Liver (tissue), 9 donors: ENCODE results near the gene LILRB2. TPM values are rescaled to one million over a fixed set of nuclear protein-coding genes. Genes with fewer than 3 reads are reported as not detected.
"Not testable (repeated sequence)": the region's sequence is repeated elsewhere in the genome, so short reads cannot be mapped to it uniquely, and the experiment has no call there.

Experiments used
- DNase-seq: peaks from one replicate; pipeline ENCODE4 v3.0.0-alpha.2; 2017; ENCODE audit warnings: low spot score
- H3K27ac ChIP-seq, 2 donors: one replicate each; pipeline ENCODE4 v1.7.0; 2013; ENCODE audit warnings: inconsistent platforms in 2 of 2, low read length in 2 of 2, control low read depth in 1 of 2, low read depth in 1 of 2, mild to moderate bottlenecking in 1 of 2
- H3K27me3 ChIP-seq, 4 donors: one replicate each; pipeline versions ENCODE4 v1.6.1 to v1.7.0; 2013; ENCODE audit warnings: low read length in 3 of 4, inconsistent platforms in 1 of 4, mild to moderate bottlenecking in 1 of 4, moderate library complexity in 1 of 4; ENCODE audit not compliant: control insufficient read depth in 4 of 4, insufficient read depth in 4 of 4
- H3K36me3 ChIP-seq, 4 donors: one replicate each; pipeline versions ENCODE4 v1.6.1 to v1.7.0; 2013; ENCODE audit warnings: low read length in 3 of 4, mild to moderate bottlenecking in 3 of 4, low read depth in 1 of 4, moderate library complexity in 1 of 4; ENCODE audit not compliant: control insufficient read depth in 4 of 4, insufficient read depth in 3 of 4
- H3K4me1 ChIP-seq, 4 donors: one replicate each; pipeline versions ENCODE4 v1.6.1 to v1.7.0; 2013; ENCODE audit warnings: low read length in 3 of 4, mild to moderate bottlenecking in 3 of 4, moderate library complexity in 1 of 4; ENCODE audit not compliant: control insufficient read depth in 4 of 4, insufficient read depth in 4 of 4
- H3K4me3 ChIP-seq, 3 donors: one replicate each; pipeline versions ENCODE4 v1.6.1 to v1.7.0; 2013; ENCODE audit warnings: low read length in 3 of 3, control low read depth in 1 of 3, low read depth in 1 of 3, mild to moderate bottlenecking in 1 of 3
- H3K9ac ChIP-seq, 2 donors: one replicate each; pipeline ENCODE4 v1.7.0; 2013; ENCODE audit warnings: low read length in 2 of 2, mild to moderate bottlenecking in 2 of 2, moderate library complexity in 2 of 2, control low read depth in 1 of 2, low read depth in 1 of 2
- H3K9me3 ChIP-seq, 4 donors: one replicate each; pipeline versions ENCODE4 v1.6.1 to v1.7.0; 2013; ENCODE audit warnings: low read length in 3 of 4; ENCODE audit not compliant: control insufficient read depth in 4 of 4
- ATF3 ChIP-seq: IDR thresholded peaks from 2 replicates; pipeline ENCODE4 v1.6.1; 2016; ENCODE audit warnings: antibody characterized with exemption
- EGR1 ChIP-seq, 2 donors: IDR thresholded peaks; 2 replicates each; pipeline ENCODE4 v1.6.1; 2016 to 2018; ENCODE audit warnings: antibody characterized with exemption in 2 of 2, low read depth in 2 of 2
- FOXA2 ChIP-seq: IDR thresholded peaks from 2 replicates; pipeline ENCODE4 v1.6.1; 2016; ENCODE audit warnings: antibody characterized with exemption
- GABPA ChIP-seq, 2 donors: IDR thresholded peaks in 1 of 2; conservative IDR thresholded peaks in 1 of 2; 2 replicates each; pipeline ENCODE4 v1.6.1; 2016; ENCODE audit warnings: antibody characterized with exemption in 2 of 2, mild to moderate bottlenecking in 1 of 2, moderate library complexity in 1 of 2
- JUND ChIP-seq, 2 donors: IDR thresholded peaks; 2 replicates each; pipeline ENCODE4 v1.6.1; 2016; ENCODE audit warnings: antibody characterized with exemption in 2 of 2
- TAF1 ChIP-seq: conservative IDR thresholded peaks from 2 replicates; pipeline ENCODE4 v1.6.1; 2016; ENCODE audit warnings: antibody characterized with exemption, mild to moderate bottlenecking
- YY1 ChIP-seq: IDR thresholded peaks from 2 replicates; pipeline ENCODE4 v1.6.1; 2016; ENCODE audit warnings: antibody characterized with exemption, mild to moderate bottlenecking
- WGBS: extraction: QIAGEN DNeasy Blood & Tissue Kit; methylation state at CpG from one replicate; pipeline ENCODE4 v1.1.7; 2013; 5-methylcytosine and 5-hydroxymethylcytosine counted together
- polyA plus RNA-seq, 2 donors: library from polyadenylated mRNA; stranded (reverse) in 1 of 2; unstranded in 1 of 2; fragments of 200-250 nt in 1 of 2; fragments of >200 nt in 1 of 2; fragmentation: Nextera tagmentation in 1 of 2; extraction: Ambion mirVana in 1 of 2; gene quantifications; one replicate each; pipeline versions ENCODE4 v1.2.1 to v1.2.3, GENCODE V29; 2013 to 2015
- total RNA-seq, 2 donors: library from RNA; depleted of rRNA; stranded (reverse); fragments of >200 nt; gene quantifications; one replicate each; pipeline ENCODE4 v1.2.3, GENCODE V29; 2014
- TF ChIP-seq, protein P1 (sequence below): IDR thresholded peaks from 2 replicates; pipeline ENCODE4 v1.6.1; 2016; ENCODE audit warnings: antibody characterized with exemption
- donor health status: healthy.
- donor health status: healthy.
- donor health status: healthy.
- donor health status: healthy.
- donor health status: healthy.

LILRB2 gene
- total and polyA plus RNA-seq, 4 donors: 2.2 to 6.1 (median 5.2) TPM

- H3K9me3 ChIP-seq, H3K4me3 ChIP-seq, H3K4me1 ChIP-seq, H3K27ac ChIP-seq, H3K27me3 ChIP-seq, H3K36me3 ChIP-seq, DNase-seq, H3K9ac ChIP-seq: not testable (repeated sequence)
- WGBS: 66% methylated on average over 11 of the region's 12 CpGs
Observed at GRCh38 chr19:54285427-54286056, 4.6 kb upstream of the LILRB2 start.

DNA sequence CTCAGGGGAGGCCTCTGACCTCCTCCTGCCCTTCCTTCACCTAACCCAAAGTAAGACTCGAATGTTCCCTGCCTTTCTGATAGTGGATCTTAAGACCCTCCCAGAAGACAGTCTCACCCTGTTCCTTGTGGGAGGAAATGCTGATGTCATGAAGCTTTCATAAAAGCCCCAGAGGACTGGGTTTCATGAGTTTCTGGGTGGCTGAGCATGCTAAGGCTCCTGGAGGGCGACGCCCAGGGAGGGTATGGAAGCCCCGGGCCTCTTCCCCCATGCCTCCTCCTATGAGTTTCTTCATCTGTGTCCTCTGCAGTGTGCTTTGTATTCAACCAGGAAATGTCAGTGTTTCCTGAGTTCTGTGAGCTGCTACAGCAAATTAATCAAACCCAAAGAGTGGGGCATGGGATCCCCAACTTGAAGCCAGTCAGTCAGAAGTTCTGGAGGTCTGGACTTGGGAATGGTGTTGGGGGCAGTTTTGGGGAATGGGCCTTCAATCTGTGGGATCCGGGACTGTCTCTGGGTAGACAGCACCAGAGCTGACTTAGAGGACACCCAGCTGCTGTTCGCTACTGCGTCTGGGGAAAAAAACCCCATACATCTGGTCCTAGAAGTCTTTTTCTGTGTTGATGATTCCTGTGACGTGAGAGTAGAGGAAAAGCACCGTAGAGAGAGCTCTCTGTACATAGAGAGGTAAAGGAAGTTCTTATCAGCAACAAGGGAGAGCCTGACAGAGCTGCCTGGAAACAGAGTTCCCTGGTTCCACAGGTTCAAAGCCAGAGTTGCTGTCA is 2.0 kb upstream of the LILRB2 start:
- no peak for DNase-seq
- 54% methylated on average over 9 of the region's 9 CpGs for WGBS
- Histone ChIP-seq H3K27me3 (no peaks in the 10 kb centered on the region), H3K9me3 (no peaks in the 10 kb centered on the region), H3K4me1 (no peaks in the 10 kb centered on the region), H3K9ac (no peak overlapping the region), H3K27ac (no peak overlapping the region), H3K4me3 (no peak overlapping the region), H3K36me3 (no peaks in the 10 kb centered on the region)
- TF ChIP-seq JUND (IDR thresholded peaks at IDR 0.05): no peak
- no peak for TF ChIP-seq ATF3
- no peak for TF ChIP-seq TAF1
- TF ChIP-seq GABPA (IDR thresholded peaks at IDR 0.05 in 1 of 2, conservative IDR thresholded peaks at IDR 0.05 in 1 of 2): no peak
- TF ChIP-seq, protein P1, sequence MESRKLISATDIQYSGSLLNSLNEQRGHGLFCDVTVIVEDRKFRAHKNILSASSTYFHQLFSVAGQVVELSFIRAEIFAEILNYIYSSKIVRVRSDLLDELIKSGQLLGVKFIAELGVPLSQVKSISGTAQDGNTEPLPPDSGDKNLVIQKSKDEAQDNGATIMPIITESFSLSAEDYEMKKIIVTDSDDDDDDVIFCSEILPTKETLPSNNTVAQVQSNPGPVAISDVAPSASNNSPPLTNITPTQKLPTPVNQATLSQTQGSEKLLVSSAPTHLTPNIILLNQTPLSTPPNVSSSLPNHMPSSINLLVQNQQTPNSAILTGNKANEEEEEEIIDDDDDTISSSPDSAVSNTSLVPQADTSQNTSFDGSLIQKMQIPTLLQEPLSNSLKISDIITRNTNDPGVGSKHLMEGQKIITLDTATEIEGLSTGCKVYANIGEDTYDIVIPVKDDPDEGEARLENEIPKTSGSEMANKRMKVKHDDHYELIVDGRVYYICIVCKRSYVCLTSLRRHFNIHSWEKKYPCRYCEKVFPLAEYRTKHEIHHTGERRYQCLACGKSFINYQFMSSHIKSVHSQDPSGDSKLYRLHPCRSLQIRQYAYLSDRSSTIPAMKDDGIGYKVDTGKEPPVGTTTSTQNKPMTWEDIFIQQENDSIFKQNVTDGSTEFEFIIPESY: no peak
- TF ChIP-seq YY1: no peak
- no peak for TF ChIP-seq FOXA2
- TF ChIP-seq EGR1 (IDR thresholded peaks at IDR 0.05; ENCODE audit: low read depth in 2 of 2): no peak

- not testable (repeated sequence) for H3K9ac ChIP-seq, H3K9me3 ChIP-seq, H3K4me1 ChIP-seq, DNase-seq, H3K27me3 ChIP-seq, H3K27ac ChIP-seq, H3K4me3 ChIP-seq, H3K36me3 ChIP-seq
- 71% methylated on average over 5 of the region's 5 CpGs for WGBS
Observed at GRCh38 chr19:54281729-54282075, 792 bp upstream of the LILRB2 start.

- not testable (repeated sequence) for H3K4me1 ChIP-seq, H3K9me3 ChIP-seq, H3K9ac ChIP-seq, DNase-seq, H3K36me3 ChIP-seq, H3K4me3 ChIP-seq, H3K27me3 ChIP-seq
- H3K27ac ChIP-seq: peak overlapping the region in 1 of 2 donors; percentile 46
- 56% methylated on average over 10 of the region's 10 CpGs for WGBS
Observed at GRCh38 chr19:54280441-54280840, 469 bp downstream of the LILRB2 start.

- 26% methylated on average over 4 of the region's 4 CpGs for WGBS
- H3K27me3 ChIP-seq, H3K4me1 ChIP-seq, H3K36me3 ChIP-seq, H3K4me3 ChIP-seq, DNase-seq, H3K9ac ChIP-seq, H3K9me3 ChIP-seq: not testable (repeated sequence)
- H3K27ac ChIP-seq: peak overlapping the region in 1 of 2 donors; percentile 46
Observed at GRCh38 chr19:54280025-54280424, 885 bp downstream of the LILRB2 start.
